ENCODE measurements around the gene ATG4D.

- TF ChIP-seq CTCF (IDR thresholded peaks at IDR 0.05) (no peak), POLR2AphosphoS5 (IDR thresholded peaks at IDR 0.05) (no peak), POLR2A (IDR thresholded peaks at IDR 0.05) (no peak)
Measured at GRCh38 chr19:10562609-10563008, 18.9 kb downstream of the ATG4D start.

All from sigmoid colon (tissue), 4 donors.